K562 (cell line): ENCODE measurements around the gene NBEAL2. TPM values are rescaled to one million over a fixed set of nuclear protein-coding genes. Genes with fewer than 3 reads are reported as not detected.

ENCODE experiments used
- CEBPB ChIP-seq: fragments of 450-650 bp; IDR thresholded peaks from 2 replicates; pipeline ENCODE4 v1.6.1; 2016; ENCODE audit warnings: missing genetic modification characterization, missing compliant biosample characterization
- E2F3 ChIP-seq: fragments of 250-450 bp; sonication (Bioruptor Pico); IDR thresholded peaks from 2 replicates; pipeline ENCODE4 v1.4.0; 2020; ENCODE audit warnings: mild to moderate bottlenecking
- HDAC1 ChIP-seq, 2 experiments: fragments of 450-650 bp; IDR thresholded peaks; 2 replicates each; pipeline ENCODE4 v1.6.1; 2016 to 2017; ENCODE audit warnings: inconsistent platforms in 1 of 2, mild to moderate bottlenecking in 1 of 2, moderate library complexity in 1 of 2
- KHSRP ChIP-seq: fragments of 450-650 bp; IDR thresholded peaks from 2 replicates; pipeline ENCODE4 v1.6.1; 2017
- KLF6 ChIP-seq: fragments of 250-450 bp; sonication (Bioruptor Pico); IDR thresholded peaks from 2 replicates; pipeline ENCODE4 v1.4.0; 2020; ENCODE audit warnings: mild to moderate bottlenecking, moderate library complexity, borderline replicate concordance
- NFIX ChIP-seq: fragments of 250-450 bp; sonication (Bioruptor Pico); IDR thresholded peaks from 2 replicates; pipeline ENCODE4 v1.4.0; 2020; ENCODE audit warnings: low read depth, mild to moderate bottlenecking, moderate library complexity
- PHF21A ChIP-seq: fragments of 450-650 bp; IDR thresholded peaks from 2 replicates; pipeline ENCODE4 v1.6.1; 2017; ENCODE audit warnings: low read depth, borderline replicate concordance
- PTBP1 ChIP-seq: fragments of 200-400 bp; formaldehyde crosslinking; IDR thresholded peaks from 2 replicates; pipeline ENCODE4 v1.6.1; 2017; ENCODE audit warnings: low read depth, low read length
- RCOR1 ChIP-seq, 2 experiments: IDR thresholded peaks; 2 replicates each; pipeline ENCODE4 v1.6.1; 2012; ENCODE audit warnings: low read depth in 2 of 2, low read length in 2 of 2, borderline replicate concordance in 1 of 2, improper control_type of control experiment in 1 of 2
- STAT5A ChIP-seq: IDR thresholded peaks from 2 replicates; pipeline ENCODE4 v1.6.1; 2012; ENCODE audit warnings: low read length, inconsistent platforms, borderline replicate concordance
- TAF15 ChIP-seq: fragments of 200-400 bp; formaldehyde crosslinking; IDR thresholded peaks from 2 replicates; pipeline ENCODE4 v1.6.1; 2017; ENCODE audit warnings: mild to moderate bottlenecking, low read depth, low read length, moderate library complexity
- USF1 ChIP-seq: sonication (generic); formaldehyde crosslinking; IDR thresholded peaks from 2 replicates; pipeline ENCODE4 v1.9.0; 2022; ENCODE audit warnings: mild to moderate bottlenecking, missing genetic modification reagents
- ZKSCAN3 ChIP-seq: fragments of 250-450 bp; sonication (Bioruptor Pico); IDR thresholded peaks from 2 replicates; pipeline ENCODE4 v1.4.0; 2020
- ZNF175 ChIP-seq: fragments of 200-800 bp; sonication (Bioruptor generic); IDR thresholded peaks from 2 replicates; pipeline ENCODE4 v1.6.1; 2016; ENCODE audit warnings: low read depth, mild to moderate bottlenecking, missing genetic modification characterization, missing compliant biosample characterization
- ZNF232 ChIP-seq: sonication (generic); formaldehyde crosslinking; IDR thresholded peaks from 2 replicates; pipeline ENCODE4 v1.8.0; 2022; ENCODE audit warnings: mild to moderate bottlenecking, missing genetic modification reagents
- ZNF584 ChIP-seq: fragments of 200-800 bp; sonication (Bioruptor generic); IDR thresholded peaks from 2 replicates; pipeline ENCODE4 v1.6.1; 2016; ENCODE audit warnings: low read depth, mild to moderate bottlenecking, missing genetic modification characterization, missing compliant biosample characterization
- ZNF717 ChIP-seq: fragments of 250-450 bp; sonication (Bioruptor Pico); IDR thresholded peaks from 2 replicates; pipeline ENCODE4 v1.5.0; 2021
- ZNF830 ChIP-seq: fragments of 250-450 bp; sonication (Bioruptor Pico); IDR thresholded peaks from 2 replicates; pipeline ENCODE4 v1.5.0; 2021; ENCODE audit warnings: mild to moderate bottlenecking
- polyA plus RNA-seq, 8 experiments: library from polyadenylated mRNA; depleted of rRNA in 4 of 8; stranded (reverse) in 5 of 8; unstranded in 3 of 8; fragments of >200 nt; fragmentation: Nextera tagmentation in 2 of 8; fragmentation: Illumina TruSeq in 1 of 8; extraction: Ambion mirVana in 2 of 8; extraction: Trizol in 1 of 8; gene quantifications; 2 replicates each; pipeline versions ENCODE4 v1.2.1 to v1.2.3, GENCODE V29; 2011 to 2014; ENCODE audit warnings: inconsistent platforms in 1 of 8, missing spikeins in 1 of 8
- total RNA-seq, 7 experiments: library from RNA; depleted of rRNA in 6 of 7; stranded (reverse); fragments of >200 nt in 6 of 7; fragmentation: Illumina TruSeq in 2 of 7; extraction: Trizol in 2 of 7; gene quantifications; 2 replicates each; pipeline versions ENCODE4 v1.2.1 to v1.2.3, GENCODE V29; 2011 to 2021; ENCODE audit warnings: low replicate concordance in 1 of 7
- TF ChIP-seq, protein P1 (sequence below): fragments of 450-650 bp; IDR thresholded peaks from 2 replicates; pipeline ENCODE4 v1.6.1; 2016; ENCODE audit warnings: antibody characterized with exemption
- TF ChIP-seq, protein P2 (sequence below): fragments of 250-450 bp; sonication (Bioruptor Pico); IDR thresholded peaks from 2 replicates; pipeline ENCODE4 v1.9.0; 2021; ENCODE audit warnings: mild to moderate bottlenecking, inconsistent platforms
- TF ChIP-seq, protein P3 (sequence below): fragments of 200-800 bp; sonication (Bioruptor generic); IDR thresholded peaks from 2 replicates; pipeline ENCODE4 v1.6.1; 2017; ENCODE audit warnings: missing genetic modification characterization, missing compliant biosample characterization

NBEAL2 gene
- total and polyA plus RNA-seq, 9 of the 15 experiments (the other 6 are each of a cell fraction or from before 2014, with no cell fraction given) = 0.06 to 114 (median 29.6) TPM

GRCh38 chr3:46935168-46935858 is 44.2 kb upstream of the NBEAL2 start (continued):
- TF ChIP-seq ZNF232 (no peak), RCOR1 (IDR thresholded peaks at IDR 0.05; ENCODE audit: borderline replicate concordance in 1 of 2, low read depth in 2 of 2, low read length in 2 of 2) (peak in 1 of 2 experiments; percentile 66; a peak in 1 of 4 replicates), E2F3 (CRISPR knock-in tag) (no peak), ZNF830 (no peak), ZNF175 (0 out of 2 replicates have a peak, but pooled peaks have one; percentile 22), USF1 (CRISPR knock-in tag) (no peak), KHSRP (no peak), HDAC1 (IDR thresholded peaks at IDR 0.05) (peak in 1 of 2 experiments; percentile 66; a peak in 2 of 4 replicates), NFIX (CRISPR knock-in tag) (no peak), ZNF584 (CRISPR knock-in tag) (no peak), ZKSCAN3 (no peak), KLF6 (CRISPR knock-in tag) (no peak), STAT5A (no peak; the same call in 1 of the 2 replicates), ZNF717 (CRISPR knock-in tag) (no peak), CEBPB (tag) (no peak), PHF21A (no peak), TAF15 (no peak), PTBP1 (no peak)
- TF ChIP-seq, protein P1, sequence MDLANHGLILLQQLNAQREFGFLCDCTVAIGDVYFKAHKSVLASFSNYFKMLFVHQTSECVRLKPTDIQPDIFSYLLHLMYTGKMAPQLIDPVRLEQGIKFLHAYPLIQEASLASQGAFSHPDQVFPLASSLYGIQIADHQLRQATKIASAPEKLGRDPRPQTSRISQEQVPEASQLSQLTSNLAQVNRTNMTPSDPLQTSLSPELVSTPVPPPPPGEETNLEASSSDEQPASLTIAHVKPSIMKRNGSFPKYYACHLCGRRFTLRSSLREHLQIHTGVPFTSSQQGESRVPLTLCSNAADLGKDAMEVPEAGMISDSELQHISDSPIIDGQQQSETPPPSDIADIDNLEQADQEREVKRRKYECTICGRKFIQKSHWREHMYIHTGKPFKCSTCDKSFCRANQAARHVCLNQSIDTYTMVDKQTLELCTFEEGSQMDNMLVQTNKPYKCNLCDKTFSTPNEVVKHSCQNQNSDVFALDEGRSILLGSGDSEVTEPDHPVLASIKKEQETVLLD = peak; percentile 73; the same call in 1 of the 2 replicates
- TF ChIP-seq, protein P2, sequence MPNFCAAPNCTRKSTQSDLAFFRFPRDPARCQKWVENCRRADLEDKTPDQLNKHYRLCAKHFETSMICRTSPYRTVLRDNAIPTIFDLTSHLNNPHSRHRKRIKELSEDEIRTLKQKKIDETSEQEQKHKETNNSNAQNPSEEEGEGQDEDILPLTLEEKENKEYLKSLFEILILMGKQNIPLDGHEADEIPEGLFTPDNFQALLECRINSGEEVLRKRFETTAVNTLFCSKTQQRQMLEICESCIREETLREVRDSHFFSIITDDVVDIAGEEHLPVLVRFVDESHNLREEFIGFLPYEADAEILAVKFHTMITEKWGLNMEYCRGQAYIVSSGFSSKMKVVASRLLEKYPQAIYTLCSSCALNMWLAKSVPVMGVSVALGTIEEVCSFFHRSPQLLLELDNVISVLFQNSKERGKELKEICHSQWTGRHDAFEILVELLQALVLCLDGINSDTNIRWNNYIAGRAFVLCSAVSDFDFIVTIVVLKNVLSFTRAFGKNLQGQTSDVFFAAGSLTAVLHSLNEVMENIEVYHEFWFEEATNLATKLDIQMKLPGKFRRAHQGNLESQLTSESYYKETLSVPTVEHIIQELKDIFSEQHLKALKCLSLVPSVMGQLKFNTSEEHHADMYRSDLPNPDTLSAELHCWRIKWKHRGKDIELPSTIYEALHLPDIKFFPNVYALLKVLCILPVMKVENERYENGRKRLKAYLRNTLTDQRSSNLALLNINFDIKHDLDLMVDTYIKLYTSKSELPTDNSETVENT = no peak
- TF ChIP-seq, protein P3, sequence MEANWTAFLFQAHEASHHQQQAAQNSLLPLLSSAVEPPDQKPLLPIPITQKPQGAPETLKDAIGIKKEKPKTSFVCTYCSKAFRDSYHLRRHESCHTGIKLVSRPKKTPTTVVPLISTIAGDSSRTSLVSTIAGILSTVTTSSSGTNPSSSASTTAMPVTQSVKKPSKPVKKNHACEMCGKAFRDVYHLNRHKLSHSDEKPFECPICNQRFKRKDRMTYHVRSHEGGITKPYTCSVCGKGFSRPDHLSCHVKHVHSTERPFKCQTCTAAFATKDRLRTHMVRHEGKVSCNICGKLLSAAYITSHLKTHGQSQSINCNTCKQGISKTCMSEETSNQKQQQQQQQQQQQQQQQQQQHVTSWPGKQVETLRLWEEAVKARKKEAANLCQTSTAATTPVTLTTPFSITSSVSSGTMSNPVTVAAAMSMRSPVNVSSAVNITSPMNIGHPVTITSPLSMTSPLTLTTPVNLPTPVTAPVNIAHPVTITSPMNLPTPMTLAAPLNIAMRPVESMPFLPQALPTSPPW (CRISPR knock-in tag) = peak; percentile 67
